GM19455 (cell line): ENCODE results near the gene NADSYN1.
"Not testable (repeated sequence)": the region's sequence is repeated elsewhere in the genome, so short reads cannot be mapped to it uniquely, and the experiment has no call there.

Experiments
- ATAC-seq: cut with Tn5 transposase; IDR thresholded peaks from one replicate; pipeline ENCODE4 v1.9.1; 2021; ENCODE audit not compliant: unreplicated experiment

Gene NADSYN1

GRCh38 chr11:71453037-71453917 is at the start of gene NADSYN1:
Gene NADSYN1 (plus strand): TSS chr11:71453203. CDS start chr11:71453297, 94 bp downstream.
- peak; percentile 50 for ATAC-seq

- no peak for ATAC-seq
Observed at GRCh38 chr11:71404209-71404608, 48.8 kb upstream of the NADSYN1 start.

- ATAC-seq: no peak
Observed at GRCh38 chr11:71406681-71407080, 46.3 kb upstream of the NADSYN1 start.

- no peak for ATAC-seq
Observed at GRCh38 chr11:71407356-71407755, 45.6 kb upstream of the NADSYN1 start.

GRCh38 chr11:71408826-71409225 is 44.2 kb upstream of the NADSYN1 start:
- ATAC-seq: no peak

GRCh38 chr11:71410363-71410966 is 42.5 kb upstream of the NADSYN1 start:
- ATAC-seq: no peak

- no peak for ATAC-seq
Observed at GRCh38 chr11:71414645-71415044, 38.4 kb upstream of the NADSYN1 start.

GRCh38 chr11:71418643-71419042 is 34.4 kb upstream of the NADSYN1 start:
- peak; percentile 75 for ATAC-seq

GRCh38 chr11:71420455-71421241 is 32.4 kb upstream of the NADSYN1 start:
- no peak for ATAC-seq

- ATAC-seq: no peak
Observed at GRCh38 chr11:71421392-71421950, 31.5 kb upstream of the NADSYN1 start.

GRCh38 chr11:71422318-71422717 is 30.7 kb upstream of the NADSYN1 start:
- not testable (repeated sequence) for ATAC-seq

- no peak for ATAC-seq
Observed at GRCh38 chr11:71423181-71423790, 29.7 kb upstream of the NADSYN1 start.

- ATAC-seq: no peak
Observed at GRCh38 chr11:71425409-71425808, 27.6 kb upstream of the NADSYN1 start.

GRCh38 chr11:71425860-71426259 is 27.1 kb upstream of the NADSYN1 start:
- ATAC-seq: no peak

- ATAC-seq: no peak
Observed at GRCh38 chr11:71426413-71426812, 26.6 kb upstream of the NADSYN1 start.

- ATAC-seq: no peak
Observed at GRCh38 chr11:71428861-71429435, 24.1 kb upstream of the NADSYN1 start.

GRCh38 chr11:71429701-71430100 is 23.3 kb upstream of the NADSYN1 start:
- ATAC-seq: no peak

- ATAC-seq: no peak
Observed at GRCh38 chr11:71430166-71430565, 22.8 kb upstream of the NADSYN1 start.

GRCh38 chr11:71431271-71431670 is 21.7 kb upstream of the NADSYN1 start:
- ATAC-seq: no peak
